ENCODE measurements around the gene CCDC91. TPM values are rescaled to one million over a fixed set of nuclear protein-coding genes. Genes with fewer than 3 reads are reported as not detected.
A peak's percentile ranks its signal among the peaks of the same experiment; 100 is the strongest.
"Not testable (repeated sequence)": the region's sequence is repeated elsewhere in the genome, so short reads cannot be mapped to it uniquely, and the experiment has no call there.

CCDC91 gene
- total RNA-seq, 4 donors from 2014 or later: 7.2 to 37.6 (median 22.7) TPM

GRCh38 chr12:28191051-28192048 is 1.1 kb downstream of the CCDC91 start:
- Histone ChIP-seq H3K36me3 (no peaks in the 10 kb centered on the region), H3K9me3 (no peaks in the 10 kb centered on the region), H3K4me3 (peak overlapping the region; percentile 77 to 82 (median 80)), H3K27me3 (no peaks in the 10 kb centered on the region), H3K27ac (peak overlapping the region; percentile 97 to 99 (median 98)), H3K4me1 (peaks cover 0 to 25% (median 6%) of the 10 kb centered on the region in 3 donors)
- intact Hi-C loops (cut with DNase I): no loop called here
- TF ChIP-seq POLR2A (IDR thresholded peaks at IDR 0.05) (no peak), CTCF (IDR thresholded peaks at IDR 0.05) (no peak)
- no peak for DNase-seq
- WGBS, 2 donors: 11 to 17% methylated on average over 17 to 18 of the region's 18 CpGs

- intact Hi-C loops (cut with DNase I): no loop called here
- Histone ChIP-seq H3K36me3 (no peaks in the 10 kb centered on the region), H3K27me3 (no peaks in the 10 kb centered on the region), H3K4me1 (peaks cover 0 to 25% (median 6%) of the 10 kb centered on the region in 3 donors), H3K9me3 (no peaks in the 10 kb centered on the region), H3K4me3 (no peak overlapping the region), H3K27ac (peak overlapping the region in 1 of 4 donors; percentile 99)
- 53 to 56% methylated on average over 2 of the region's 2 CpGs for WGBS, 2 donors
- TF ChIP-seq CTCF (IDR thresholded peaks at IDR 0.05): no peak
- TF ChIP-seq POLR2A (IDR thresholded peaks at IDR 0.05): no peak
- no peak for DNase-seq
Observed at GRCh38 chr12:28192125-28192524, 1.9 kb downstream of the CCDC91 start.

GRCh38 chr12:28194621-28195020 is 4.4 kb downstream of the CCDC91 start:
- H3K36me3 ChIP-seq; H3K9me3 ChIP-seq; intact Hi-C loops (cut with DNase I); H3K27ac ChIP-seq; DNase-seq; H3K27me3 ChIP-seq; H3K4me3 ChIP-seq: not testable (repeated sequence)
- 92 to 98% methylated on average over 7 to 10 of the region's 12 CpGs for WGBS, 2 donors
- H3K4me1 ChIP-seq: peaks cover 0 to 20% (median 6%) of the 10 kb centered on the region in 3 donors

GRCh38 chr12:28201136-28201535 is 10.9 kb downstream of the CCDC91 start:
- intact Hi-C loops (cut with DNase I); H3K36me3 ChIP-seq; H3K4me1 ChIP-seq; DNase-seq; H3K27me3 ChIP-seq; H3K4me3 ChIP-seq; H3K9me3 ChIP-seq; H3K27ac ChIP-seq: not testable (repeated sequence)
- no CpG with 5 or more reads among the region's 30 CpGs for WGBS, 2 donors

- no peaks in the 10 kb centered on the region for H3K27me3 ChIP-seq
- no peak for DNase-seq
- H3K36me3 ChIP-seq: peaks cover 0 to 4% (median 0%) of the 10 kb centered on the region in 3 donors
- no peaks in the 10 kb centered on the region for H3K4me1 ChIP-seq
- no peak for TF ChIP-seq POLR2A (IDR thresholded peaks at IDR 0.05)
- H3K4me3 ChIP-seq: no peak overlapping the region
- intact Hi-C loops (cut with DNase I): no loop called here
- H3K9me3 ChIP-seq: no peaks in the 10 kb centered on the region
- no peak overlapping the region for H3K27ac ChIP-seq
- WGBS, 2 donors: 100% methylated on average over 1 of the region's 1 CpG
Observed at GRCh38 chr12:28202374-28203130, 12.3 kb downstream of the CCDC91 start.

- no peaks in the 10 kb centered on the region for H3K4me1 ChIP-seq
- intact Hi-C loops (cut with DNase I): no loop called here
- no peak for DNase-seq
- no peak overlapping the region for H3K4me3 ChIP-seq
- no peak overlapping the region for H3K27ac ChIP-seq
- no peak for TF ChIP-seq CTCF (IDR thresholded peaks at IDR 0.05)
- TF ChIP-seq POLR2A (IDR thresholded peaks at IDR 0.05): no peak
- H3K9me3 ChIP-seq: peaks cover 0 to 5% (median 0%) of the 10 kb centered on the region in 3 donors
- 94 to 97% methylated on average over 1 of the region's 1 CpG for WGBS, 2 donors
- no peaks in the 10 kb centered on the region for H3K27me3 ChIP-seq
- H3K36me3 ChIP-seq: peaks cover 0 to 15% (median 0%) of the 10 kb centered on the region in 3 donors
Observed at GRCh38 chr12:28209782-28210181, 19.5 kb downstream of the CCDC91 start.
